OCI-LY1 (cell line): ENCODE measurements around the gene GNAZ.

Experiments
- H2AFZ ChIP-seq: fragments of 200-600 bp; sonication (generic), shearing (Covaris generic); 2 replicates; pipeline ENCODE4 v1.6.0; 2014; ENCODE audit warnings: antibody characterized with exemption, mild to moderate bottlenecking, low read length
- H3F3A ChIP-seq: fragments of 200-600 bp; sonication (generic), shearing (Covaris generic); 2 replicates; pipeline ENCODE4 v1.6.0; 2014; ENCODE audit warnings: mild to moderate bottlenecking, antibody characterized with exemption, low read length, moderate library complexity; ENCODE audit not compliant: insufficient read depth
- H3K27ac ChIP-seq: fragments of 200-600 bp; sonication (generic); 2 replicates; pipeline ENCODE4 v1.5.1; 2014; ENCODE audit warnings: low read length, mixed run types, mild to moderate bottlenecking, low read depth; ENCODE audit not compliant: poor library complexity, severe bottlenecking
- H3K27me3 ChIP-seq: fragments of 200-600 bp; sonication (generic); 2 replicates; pipeline ENCODE4 v1.6.0; 2014; ENCODE audit warnings: antibody characterized with exemption, mild to moderate bottlenecking, low read length, moderate library complexity; ENCODE audit not compliant: insufficient read depth
- H3K36me3 ChIP-seq: fragments of 200-600 bp; sonication (generic); 2 replicates; pipeline ENCODE4 v1.6.1; 2014; ENCODE audit warnings: mild to moderate bottlenecking, antibody characterized with exemption, low read length, moderate library complexity, mixed read lengths; ENCODE audit not compliant: insufficient read depth
- H3K4me1 ChIP-seq: fragments of 200-600 bp; sonication (generic); 2 replicates; pipeline ENCODE4 v1.5.1; 2014; ENCODE audit warnings: mild to moderate bottlenecking, low read length, moderate library complexity; ENCODE audit not compliant: insufficient read depth, severe bottlenecking
- H3K4me2 ChIP-seq: fragments of 200-600 bp; sonication (generic), shearing (Covaris generic); 2 replicates; pipeline ENCODE4 v1.6.1; 2014; ENCODE audit warnings: low read length
- H3K4me3 ChIP-seq: fragments of 200-600 bp; sonication (generic); 2 replicates; pipeline ENCODE4 v1.5.1; 2014; ENCODE audit warnings: low read length, low read depth, mild to moderate bottlenecking, mixed read lengths; ENCODE audit not compliant: poor library complexity, severe bottlenecking
- H3K79me2 ChIP-seq: fragments of 200-600 bp; shearing (Covaris generic); 2 replicates; pipeline ENCODE4 v1.6.1; 2016; ENCODE audit warnings: mixed run types, low read length, mixed read lengths; ENCODE audit not compliant: insufficient read depth
- H3K9ac ChIP-seq: fragments of 200-600 bp; sonication (generic), shearing (Covaris generic); 2 replicates; pipeline ENCODE4 v1.6.1; 2014; ENCODE audit warnings: mild to moderate bottlenecking, low read length, mixed read lengths
- H3K9me2 ChIP-seq: fragments of 200-600 bp; sonication (generic), shearing (Covaris generic); 2 replicates; pipeline ENCODE4 v1.6.1; 2014; ENCODE audit warnings: low read depth, mild to moderate bottlenecking, low read length, mixed read lengths
- H3K9me3 ChIP-seq: fragments of 200-600 bp; shearing (Covaris generic); 2 replicates; pipeline ENCODE4 v1.6.1; 2014; ENCODE audit warnings: low read length, mixed read lengths
- H4K20me1 ChIP-seq: fragments of 200-600 bp; sonication (generic), shearing (Covaris generic); 2 replicates; pipeline ENCODE4 v1.6.0; 2016; ENCODE audit warnings: mild to moderate bottlenecking, low read length; ENCODE audit not compliant: insufficient read depth
- EZH2 ChIP-seq: fragments of 200-600 bp; sonication (generic), shearing (Covaris generic); IDR thresholded peaks from 2 replicates; pipeline ENCODE4 v1.8.0; 2017; ENCODE audit warnings: borderline replicate concordance, mixed run types, mild to moderate bottlenecking, antibody characterized with exemption, low read length, moderate library complexity, mixed read lengths
- TF ChIP-seq, protein P1 (sequence below): fragments of 200-600 bp; sonication (generic), shearing (Covaris generic); IDR thresholded peaks from 2 replicates; pipeline ENCODE4 v1.5.1; 2017; ENCODE audit warnings: mild to moderate bottlenecking, antibody characterized with exemption, low read length, moderate library complexity, mixed read lengths

GNAZ gene

DNA sequence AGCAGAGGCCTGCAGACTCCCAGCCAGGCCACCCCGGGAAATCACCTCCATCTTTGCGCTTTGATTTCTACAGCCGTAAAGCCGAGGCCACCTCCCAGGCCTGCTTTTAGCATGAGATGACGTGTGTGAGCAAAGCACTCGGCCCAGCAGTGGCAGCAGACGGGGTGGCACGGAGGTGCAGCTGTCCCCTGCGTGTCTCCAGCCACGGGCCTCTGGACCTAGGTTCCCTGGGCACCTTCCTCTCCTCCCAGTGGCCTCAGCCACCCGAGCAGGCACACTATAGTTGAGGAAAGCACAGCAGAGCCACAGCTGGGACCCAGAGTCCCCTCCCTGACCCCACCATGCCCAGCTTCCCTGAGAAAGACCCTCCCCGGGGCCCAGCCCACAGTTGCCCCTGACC, 15.9 kb downstream of the GNAZ start:
- Histone ChIP-seq H3K36me3 (no peaks in the 10 kb centered on the region), H3K27ac (no peak overlapping the region), H3K9me2 (no peaks in the 10 kb centered on the region), H3K9ac (no peak overlapping the region), H4K20me1 (no peaks in the 10 kb centered on the region), H2AFZ (no peak overlapping the region), H3K79me2 (no peaks in the 10 kb centered on the region), H3K4me3 (no peak overlapping the region), H3K9me3 (no peaks in the 10 kb centered on the region), H3F3A (no peaks in the 10 kb centered on the region), H3K4me2 (no peak overlapping the region), H3K27me3 (0 out of 2 replicates have a peak, but pooled peaks cover 4% of the 10 kb centered on the region), H3K4me1 (no peaks in the 10 kb centered on the region)
- TF ChIP-seq EZH2: no peak

DNA sequence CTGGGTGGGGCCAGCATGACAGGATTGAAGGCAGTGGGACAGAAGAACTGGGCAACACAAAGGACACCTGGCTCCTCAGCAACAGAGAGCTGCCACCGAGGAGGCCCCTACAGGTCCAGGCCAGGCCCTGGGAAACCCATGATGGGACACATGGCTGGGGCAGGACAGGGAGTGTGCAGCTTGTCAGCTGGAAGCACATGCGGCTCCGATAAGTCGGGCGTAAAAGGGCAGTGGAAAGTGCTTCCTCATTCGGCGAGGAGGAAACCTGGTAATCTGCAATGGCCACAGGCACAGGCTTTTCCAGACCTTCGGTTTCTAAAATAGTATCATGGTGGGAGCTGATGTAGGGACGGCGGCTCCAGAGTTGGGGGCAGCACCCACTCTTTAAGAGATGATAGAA, 16.5 kb downstream of the GNAZ start:
- TF ChIP-seq EZH2: no peak
- TF ChIP-seq, protein P1, sequence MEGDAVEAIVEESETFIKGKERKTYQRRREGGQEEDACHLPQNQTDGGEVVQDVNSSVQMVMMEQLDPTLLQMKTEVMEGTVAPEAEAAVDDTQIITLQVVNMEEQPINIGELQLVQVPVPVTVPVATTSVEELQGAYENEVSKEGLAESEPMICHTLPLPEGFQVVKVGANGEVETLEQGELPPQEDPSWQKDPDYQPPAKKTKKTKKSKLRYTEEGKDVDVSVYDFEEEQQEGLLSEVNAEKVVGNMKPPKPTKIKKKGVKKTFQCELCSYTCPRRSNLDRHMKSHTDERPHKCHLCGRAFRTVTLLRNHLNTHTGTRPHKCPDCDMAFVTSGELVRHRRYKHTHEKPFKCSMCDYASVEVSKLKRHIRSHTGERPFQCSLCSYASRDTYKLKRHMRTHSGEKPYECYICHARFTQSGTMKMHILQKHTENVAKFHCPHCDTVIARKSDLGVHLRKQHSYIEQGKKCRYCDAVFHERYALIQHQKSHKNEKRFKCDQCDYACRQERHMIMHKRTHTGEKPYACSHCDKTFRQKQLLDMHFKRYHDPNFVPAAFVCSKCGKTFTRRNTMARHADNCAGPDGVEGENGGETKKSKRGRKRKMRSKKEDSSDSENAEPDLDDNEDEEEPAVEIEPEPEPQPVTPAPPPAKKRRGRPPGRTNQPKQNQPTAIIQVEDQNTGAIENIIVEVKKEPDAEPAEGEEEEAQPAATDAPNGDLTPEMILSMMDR: no peak
- no peaks in the 10 kb centered on the region for H3K4me1 ChIP-seq
- no peaks in the 10 kb centered on the region for H3K36me3 ChIP-seq
- no peaks in the 10 kb centered on the region for H3K79me2 ChIP-seq
- no peaks in the 10 kb centered on the region for H4K20me1 ChIP-seq
- no peak overlapping the region for H3K4me2 ChIP-seq
- H3K9ac ChIP-seq: no peak overlapping the region
- H3K4me3 ChIP-seq: no peak overlapping the region
- H3K9me2 ChIP-seq: no peaks in the 10 kb centered on the region
- no peaks in the 10 kb centered on the region for H3K9me3 ChIP-seq
- no peak overlapping the region for H2AFZ ChIP-seq
- no peak overlapping the region for H3K27ac ChIP-seq
- no peaks in the 10 kb centered on the region for H3F3A ChIP-seq
- 0 out of 2 replicates have a peak, but pooled peaks cover 4% of the 10 kb centered on the region for H3K27me3 ChIP-seq

DNA sequence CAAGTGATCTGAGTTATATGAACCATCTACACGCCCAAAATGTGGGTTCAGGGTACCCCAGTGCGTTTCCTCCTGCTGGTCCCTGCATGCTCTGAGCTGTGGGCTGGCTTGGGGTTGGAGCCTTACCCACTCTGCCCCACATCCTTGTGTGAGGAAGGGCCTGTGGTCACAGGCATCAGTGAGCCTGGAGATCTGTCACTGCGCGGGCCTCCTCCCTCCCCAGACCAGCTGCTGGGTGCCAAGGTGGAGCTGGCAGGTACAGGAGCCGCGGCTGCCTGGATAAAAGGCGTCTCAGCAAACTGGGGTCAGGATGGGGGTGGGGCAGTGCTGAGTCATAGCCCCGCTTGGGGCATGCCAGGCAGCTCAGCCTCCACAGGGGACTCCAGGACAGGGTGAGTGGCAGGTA, 17.9 kb downstream of the GNAZ start:
- Histone ChIP-seq H3K4me2 (no peak overlapping the region), H2AFZ (no peak overlapping the region), H3K9ac (no peak overlapping the region), H3K27ac (no peak overlapping the region), H4K20me1 (no peaks in the 10 kb centered on the region), H3K4me1 (no peaks in the 10 kb centered on the region), H3K36me3 (no peaks in the 10 kb centered on the region), H3F3A (no peaks in the 10 kb centered on the region), H3K4me3 (no peak overlapping the region), H3K27me3 (0 out of 2 replicates have a peak, but pooled peaks cover 4% of the 10 kb centered on the region), H3K79me2 (no peaks in the 10 kb centered on the region), H3K9me2 (no peaks in the 10 kb centered on the region), H3K9me3 (no peaks in the 10 kb centered on the region)
- TF ChIP-seq EZH2: no peak
- TF ChIP-seq, protein P1: no peak

DNA sequence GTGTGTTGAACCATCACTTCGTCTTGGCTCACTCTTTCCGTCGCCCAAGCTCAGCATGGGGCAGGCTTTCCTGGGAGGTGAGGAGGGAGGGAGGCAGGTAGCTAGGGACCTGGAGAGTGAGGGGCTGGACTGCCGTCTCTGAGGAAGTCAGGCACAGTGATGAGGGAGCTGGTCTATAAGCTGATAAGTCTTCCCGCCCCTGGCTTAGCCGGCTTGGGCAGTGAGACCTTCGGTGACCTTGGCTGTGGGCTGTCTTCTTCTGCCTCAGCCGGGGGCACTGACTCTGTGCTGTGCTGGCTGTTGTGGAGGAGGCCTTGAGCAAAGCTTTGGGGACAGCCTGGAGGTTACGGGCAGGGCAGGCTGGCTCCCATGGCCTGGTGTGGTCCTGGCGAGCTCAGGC, 18.7 kb downstream of the GNAZ start:
- no peak overlapping the region for H3K27ac ChIP-seq
- no peaks in the 10 kb centered on the region for H4K20me1 ChIP-seq
- no peaks in the 10 kb centered on the region for H3K27me3 ChIP-seq
- H3K79me2 ChIP-seq: no peaks in the 10 kb centered on the region
- no peaks in the 10 kb centered on the region for H3K4me1 ChIP-seq
- H3K9me2 ChIP-seq: no peaks in the 10 kb centered on the region
- H3K9ac ChIP-seq: no peak overlapping the region
- H3K36me3 ChIP-seq: no peaks in the 10 kb centered on the region
- no peak overlapping the region for H3K4me2 ChIP-seq
- TF ChIP-seq, protein P1: no peak
- TF ChIP-seq EZH2: no peak
- no peaks in the 10 kb centered on the region for H3F3A ChIP-seq
- H3K4me3 ChIP-seq: no peak overlapping the region
- H2AFZ ChIP-seq: no peak overlapping the region
- no peaks in the 10 kb centered on the region for H3K9me3 ChIP-seq
